Astrocyte of the cerebellum (primary cell): ENCODE data around the gene PTGFR.

ENCODE experiments used
- DNase-seq: peaks from one replicate; pipeline ENCODE4 v3.0.0-alpha.2; 2011; ENCODE audit warnings: low read depth
- H3K4me3 ChIP-seq: 2 replicates; pipeline ENCODE4 v1.5.1; 2011; ENCODE audit warnings: mild to moderate bottlenecking, low read depth, low read length, moderate library complexity
- CTCF ChIP-seq: IDR thresholded peaks from 2 replicates; pipeline ENCODE4 v1.5.1; 2012; ENCODE audit warnings: low read length, low read depth, moderate library complexity, mild to moderate bottlenecking; ENCODE audit errors: missing control alignments
- in situ Hi-C: cut with HindIII; loops from 2 replicates; pipeline ENCODE4 v1.10.0; 2017; ENCODE audit warnings: low sequenced_read_pairs

Gene PTGFR

GRCh38 chr1:78471890-78472620 is 18.7 kb upstream of the PTGFR start:
- H3K4me3 ChIP-seq, result no peak overlapping the region
- in situ Hi-C loops, result no loop called here
- TF ChIP-seq CTCF, result no peak
- no peak for DNase-seq

GRCh38 chr1:78472851-78473496 is 17.8 kb upstream of the PTGFR start:
- in situ Hi-C loops, result no loop called here
- H3K4me3 ChIP-seq, result no peak overlapping the region
- no peak for DNase-seq
- no peak for TF ChIP-seq CTCF

- TF ChIP-seq CTCF, result no peak
- in situ Hi-C loops, result no loop called here
Measured at GRCh38 chr1:78474092-78474491, 16.7 kb upstream of the PTGFR start.

GRCh38 chr1:78475888-78476610 is 14.7 kb upstream of the PTGFR start:
- in situ Hi-C loops, result no loop called here

More at GRCh38 chr1:78474092-78474491, 16.7 kb upstream of the PTGFR start:
- DNase-seq, result no peak
- H3K4me3 ChIP-seq, result no peak overlapping the region

GRCh38 chr1:78483903-78484302 is 6.9 kb upstream of the PTGFR start:
- no peak for TF ChIP-seq CTCF
- no peak overlapping the region for H3K4me3 ChIP-seq
- DNase-seq, result no peak
- in situ Hi-C loops, result no loop called here

More at GRCh38 chr1:78475888-78476610, 14.7 kb upstream of the PTGFR start:
- no peak overlapping the region for H3K4me3 ChIP-seq
- no peak for TF ChIP-seq CTCF
- no peak for DNase-seq

GRCh38 chr1:78491451-78492071 is 787 bp downstream of the PTGFR start:
- in situ Hi-C loops, result no loop called here
- no peak for DNase-seq
- peak overlapping the region; percentile 69 for H3K4me3 ChIP-seq
- TF ChIP-seq CTCF, result no peak
